PC-9 (cell line): ENCODE results near the gene DNAAF1. TPM values are rescaled to one million over a fixed set of nuclear protein-coding genes. Genes with fewer than 3 reads are reported as not detected.

ENCODE experiments used
- BruUV-seq: library from RNA; stranded (reverse); fragments of 400-500 nt; replicated peaks from 2 replicates; lab custom pipeline; 2021; lab: Mats Ljungman, UMichigan
- CTCF ChIA-PET: fragments of 300-600 bp; sonication (Branson Sonifier 250); formaldehyde crosslinking; loops from one replicate; lab custom pipeline; 2022; ENCODE audit warnings: antibody characterized with exemption; lab: Charles Lee
- POLR2A ChIA-PET: fragments of 300-600 bp; sonication (Branson Sonifier 250); formaldehyde crosslinking; loops from one replicate; lab custom pipeline; 2022; ENCODE audit warnings: antibody characterized with exemption; ENCODE audit not compliant: unreplicated experiment; lab: Charles Lee
- DNase-seq, 2 experiments: peaks; one replicate each; pipeline versions ENCODE4 v3.0.0 to v3.0.0-alpha.2; 2015 to 2022; ENCODE audit warnings: mixed read lengths in 1 of 2
- H2AFZ ChIP-seq: fragments of 200-600 bp; sonication (generic); 2 replicates; pipeline ENCODE4 v1.8.1; 2017; ENCODE audit warnings: antibody characterized with exemption
- H3F3A ChIP-seq: fragments of 200-600 bp; sonication (generic); 2 replicates; pipeline ENCODE4 v1.8.1; 2017; ENCODE audit warnings: antibody characterized with exemption, mild to moderate bottlenecking, low read depth; ENCODE audit not compliant: insufficient read depth
- H3K27ac ChIP-seq: fragments of 200-600 bp; sonication (generic); 2 replicates; pipeline ENCODE4 v1.6.1; 2016; ENCODE audit warnings: mixed run types
- H3K27me3 ChIP-seq: fragments of 200-600 bp; sonication (generic); 2 replicates; pipeline ENCODE4 v1.6.1; 2016; ENCODE audit warnings: low read depth, mixed run types; ENCODE audit not compliant: insufficient read depth
- H3K36me3 ChIP-seq: fragments of 200-600 bp; sonication (generic); 2 replicates; pipeline ENCODE4 v1.6.1; 2016; ENCODE audit warnings: low read depth, mixed run types
- H3K4me1 ChIP-seq: fragments of 200-600 bp; sonication (generic); replicated peaks from 2 replicates; pipeline ENCODE4 v1.6.1; 2016; ENCODE audit warnings: mixed run types; ENCODE audit not compliant: insufficient read depth
- H3K4me2 ChIP-seq: fragments of 200-600 bp; sonication (generic); 2 replicates; pipeline ENCODE4 v1.6.1; 2017; ENCODE audit warnings: mixed run types
- H3K4me3 ChIP-seq: fragments of 200-600 bp; sonication (generic); 2 replicates; pipeline ENCODE4 v1.6.1; 2016; ENCODE audit warnings: mixed run types
- H3K79me2 ChIP-seq: fragments of 200-600 bp; sonication (generic); 2 replicates; pipeline ENCODE4 v1.6.1; 2017; ENCODE audit warnings: low read depth, mixed run types
- H3K9me2 ChIP-seq: fragments of 200-600 bp; sonication (generic); 2 replicates; pipeline ENCODE4 v1.8.1; 2017; ENCODE audit warnings: mild to moderate bottlenecking; ENCODE audit not compliant: insufficient read depth
- H3K9me3 ChIP-seq: fragments of 200-600 bp; sonication (generic); 2 replicates; pipeline ENCODE4 v1.8.1; 2016; ENCODE audit warnings: low read depth; ENCODE audit not compliant: insufficient read depth
- H4K20me1 ChIP-seq: fragments of 200-600 bp; sonication (generic); 2 replicates; pipeline ENCODE4 v1.8.1; 2017; ENCODE audit not compliant: insufficient read depth
- EZH2 ChIP-seq: fragments of 200-600 bp; sonication (generic); IDR thresholded peaks from 2 replicates; pipeline ENCODE4 v1.8.0; 2017; ENCODE audit warnings: antibody characterized with exemption, low read depth
- intact Hi-C: fragments of 100-400 bp; cut with micrococcal nuclease; formaldehyde crosslinking; loops from one replicate; pipeline ENCODE4 v1.10.0; 2022; ENCODE audit not compliant: unreplicated experiment
- total RNA-seq: library from RNA; stranded (reverse); gene quantifications from 2 replicates; pipeline ENCODE4 v1.2.3, GENCODE V29; 2021
- TF ChIP-seq, protein P1 (sequence below): fragments of 200-600 bp; sonication (generic); conservative IDR thresholded peaks from 2 replicates; pipeline ENCODE4 v1.6.1; 2017; ENCODE audit warnings: mixed run types, antibody characterized with exemption, mild to moderate bottlenecking, moderate library complexity

Gene DNAAF1
- total RNA-seq, 1 experiment from 2014 or later: 1.2 TPM

DNA sequence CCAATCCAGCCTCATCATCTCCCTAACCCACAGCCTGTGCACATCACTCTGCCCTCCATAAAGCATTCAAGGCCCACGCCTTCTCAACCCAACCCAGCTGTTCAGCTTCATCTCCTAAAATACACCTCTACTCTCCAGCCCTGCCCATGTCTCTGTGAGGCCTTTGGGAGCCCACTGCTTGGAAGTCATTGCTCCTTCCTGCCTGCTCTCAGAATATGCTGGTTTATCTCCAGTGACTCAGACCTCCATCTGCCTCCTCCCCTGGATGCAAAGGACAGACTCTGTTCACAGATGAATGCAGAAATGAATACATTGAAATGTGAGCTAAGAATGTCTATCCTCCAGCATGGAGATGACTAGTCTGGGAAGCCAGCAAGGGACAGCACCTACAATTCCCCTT lies 75.7 kb downstream of the DNAAF1 start:
- H3F3A ChIP-seq: no peaks in the 10 kb centered on the region; the same call in none of the 2 replicates
- no peaks in the 10 kb centered on the region for H3K27me3 ChIP-seq
- DNase-seq: no peak
- no peak overlapping the region for H3K4me3 ChIP-seq
- no peak overlapping the region for H3K27ac ChIP-seq
- TF ChIP-seq EZH2: no peak
- TF ChIP-seq, protein P1, sequence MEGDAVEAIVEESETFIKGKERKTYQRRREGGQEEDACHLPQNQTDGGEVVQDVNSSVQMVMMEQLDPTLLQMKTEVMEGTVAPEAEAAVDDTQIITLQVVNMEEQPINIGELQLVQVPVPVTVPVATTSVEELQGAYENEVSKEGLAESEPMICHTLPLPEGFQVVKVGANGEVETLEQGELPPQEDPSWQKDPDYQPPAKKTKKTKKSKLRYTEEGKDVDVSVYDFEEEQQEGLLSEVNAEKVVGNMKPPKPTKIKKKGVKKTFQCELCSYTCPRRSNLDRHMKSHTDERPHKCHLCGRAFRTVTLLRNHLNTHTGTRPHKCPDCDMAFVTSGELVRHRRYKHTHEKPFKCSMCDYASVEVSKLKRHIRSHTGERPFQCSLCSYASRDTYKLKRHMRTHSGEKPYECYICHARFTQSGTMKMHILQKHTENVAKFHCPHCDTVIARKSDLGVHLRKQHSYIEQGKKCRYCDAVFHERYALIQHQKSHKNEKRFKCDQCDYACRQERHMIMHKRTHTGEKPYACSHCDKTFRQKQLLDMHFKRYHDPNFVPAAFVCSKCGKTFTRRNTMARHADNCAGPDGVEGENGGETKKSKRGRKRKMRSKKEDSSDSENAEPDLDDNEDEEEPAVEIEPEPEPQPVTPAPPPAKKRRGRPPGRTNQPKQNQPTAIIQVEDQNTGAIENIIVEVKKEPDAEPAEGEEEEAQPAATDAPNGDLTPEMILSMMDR: no peak
- no peaks in the 10 kb centered on the region for H3K36me3 ChIP-seq
- peaks cover 17% of the 10 kb centered on the region for H3K4me1 ChIP-seq
- intact Hi-C loops: no loop called here
- H2AFZ ChIP-seq: no peak overlapping the region
- BruUV-seq: no TSS peak
- no peaks in the 10 kb centered on the region for H3K9me2 ChIP-seq
- CTCF ChIA-PET: no interaction called here
- H3K9me3 ChIP-seq: 0 out of 2 replicates have a peak, but pooled peaks cover 3% of the 10 kb centered on the region
- POLR2A ChIA-PET: interaction anchor here (0.5 kb wide), 1 partner anchor 23 kb away, joined by 3 read pairs; no protein-coding TSS in a partner anchor
- no peaks in the 10 kb centered on the region for H4K20me1 ChIP-seq
- H3K4me2 ChIP-seq: no peak overlapping the region
- no peaks in the 10 kb centered on the region for H3K79me2 ChIP-seq

GRCh38 chr16:84223456-84223855 lies 78.3 kb downstream of the DNAAF1 start:
- ChIA-PET POLR2A (interaction anchor here (0.7 kb wide), 1 partner anchor 85 kb away, joined by 3 read pairs; no protein-coding TSS in a partner anchor), CTCF (no interaction called here)
- Histone ChIP-seq H2AFZ (no peak overlapping the region), H3F3A (peaks cover 16% of the 10 kb centered on the region), H3K36me3 (no peaks in the 10 kb centered on the region), H3K4me3 (no peak overlapping the region), H3K79me2 (no peaks in the 10 kb centered on the region), H4K20me1 (no peaks in the 10 kb centered on the region), H3K4me2 (no peak overlapping the region), H3K4me1 (peaks cover 34% of the 10 kb centered on the region), H3K27me3 (no peaks in the 10 kb centered on the region), H3K9me3 (0 out of 2 replicates have a peak, but pooled peaks cover 3% of the 10 kb centered on the region), H3K9me2 (no peaks in the 10 kb centered on the region), H3K27ac (peak overlapping the region; percentile 39; the same call in 1 of the 2 replicates)
- BruUV-seq: no TSS peak
- peak in 1 of 2 experiments; percentile 68 for DNase-seq
- no peak for TF ChIP-seq EZH2
- TF ChIP-seq, protein P1: no peak
- intact Hi-C loops: no loop called here

- DNase-seq: no peak
- BruUV-seq: no TSS peak
- Histone ChIP-seq H3K27ac (no peak overlapping the region), H3K79me2 (no peaks in the 10 kb centered on the region), H3K27me3 (no peaks in the 10 kb centered on the region), H3K9me2 (no peaks in the 10 kb centered on the region), H3K36me3 (no peaks in the 10 kb centered on the region), H3K4me3 (no peak overlapping the region), H3K4me1 (peaks cover 40% of the 10 kb centered on the region), H3K9me3 (0 out of 2 replicates have a peak, but pooled peaks cover 3% of the 10 kb centered on the region), H2AFZ (no peak overlapping the region), H3F3A (peaks cover 27% of the 10 kb centered on the region), H3K4me2 (no peak overlapping the region), H4K20me1 (no peaks in the 10 kb centered on the region)
- ChIA-PET POLR2A (no interaction called here), CTCF (interaction anchor here (0.6 kb wide), 1 partner anchor 11 kb away, joined by 3 read pairs; no protein-coding TSS in a partner anchor)
- intact Hi-C loops: no loop called here
- no peak for TF ChIP-seq EZH2
- TF ChIP-seq, protein P1: no peak
Observed at GRCh38 chr16:84224554-84224953, 79.4 kb downstream of the DNAAF1 start.
